GM18951 (cell line): ENCODE measurements around the gene GTF2I.
"Not testable (repeated sequence)": the region's sequence is repeated elsewhere in the genome, so short reads cannot be mapped to it uniquely, and the experiment has no call there.

Source experiments
- POLR2A ChIP-seq: IDR thresholded peaks from 4 replicates; pipeline ENCODE4 v1.6.1; 2011; ENCODE audit warnings: mild to moderate bottlenecking; ENCODE audit not compliant: insufficient read length, insufficient read depth; ENCODE audit errors: extremely low read depth
- in situ Hi-C: fragments of 300-500 bp; cut with MboI; formaldehyde crosslinking; loops from one replicate; pipeline ENCODE4 v1.12.0; 2022; ENCODE audit warnings: low sequenced_read_pairs, mixed read lengths, inconsistent platforms; ENCODE audit not compliant: unreplicated experiment

GTF2I gene

GRCh38 chr7:74709880-74710671, 52.6 kb downstream of the GTF2I start:
- TF ChIP-seq POLR2A, result no peak
- in situ Hi-C loops, result loop anchor here (25.0 kb wide), 3 partner anchors 273 to 1523 kb away; no protein-coding TSS in a partner anchor

DNA sequence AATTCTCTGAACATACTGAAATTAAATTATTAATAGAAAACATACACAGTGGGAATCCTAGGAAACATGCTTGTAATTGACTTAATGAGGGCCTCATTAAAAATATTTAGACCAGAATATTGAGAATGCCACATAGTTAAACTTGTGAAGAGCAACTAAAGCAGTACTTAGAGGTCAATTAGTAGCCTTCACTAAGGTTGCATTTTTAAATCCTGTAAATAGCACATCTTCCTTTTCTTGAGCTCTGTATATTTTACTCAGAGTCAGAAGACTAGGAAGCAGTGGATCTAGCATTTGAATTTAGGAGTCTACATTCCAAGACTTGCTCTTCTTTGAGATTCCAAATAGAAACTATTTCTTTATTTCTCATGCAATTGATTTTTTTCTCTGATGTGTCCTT, 56.0 kb downstream of the GTF2I start:
- in situ Hi-C loops, result loop anchor here (25.0 kb wide), 3 partner anchors 276 to 1526 kb away; no protein-coding TSS in a partner anchor

DNA sequence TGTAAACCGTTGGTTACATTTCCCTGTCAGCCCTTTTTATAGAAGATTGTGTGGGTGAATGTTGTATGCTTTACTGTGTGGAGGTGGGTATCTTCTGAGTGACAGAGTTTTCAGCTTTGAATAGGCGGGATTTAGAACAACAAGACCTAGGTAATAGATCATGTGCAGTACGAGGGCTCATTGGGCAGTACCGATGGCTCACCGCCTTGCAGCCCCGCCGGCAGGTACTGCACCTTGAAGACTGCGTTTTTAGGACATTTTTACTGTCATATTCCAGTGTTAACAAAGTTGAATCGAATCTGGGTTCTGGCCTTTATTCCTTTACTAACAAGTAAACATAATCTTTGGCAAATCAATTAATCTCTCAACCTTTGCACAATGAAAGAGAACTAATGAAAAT, 60.4 kb downstream of the GTF2I start:
- TF ChIP-seq POLR2A, result no peak
- in situ Hi-C loops, result loop anchor here (25.0 kb wide), 3 partner anchors 281 to 1531 kb away; no protein-coding TSS in a partner anchor

More for the DNA sequence above, 56.0 kb downstream of the GTF2I start:
- no peak for TF ChIP-seq POLR2A

- TF ChIP-seq POLR2A, result no peak
- in situ Hi-C loops, result loop anchor here (25.0 kb wide), 3 partner anchors 281 to 1531 kb away; no protein-coding TSS in a partner anchor
Observed at GRCh38 chr7:74718336-74718735, 60.8 kb downstream of the GTF2I start.

DNA sequence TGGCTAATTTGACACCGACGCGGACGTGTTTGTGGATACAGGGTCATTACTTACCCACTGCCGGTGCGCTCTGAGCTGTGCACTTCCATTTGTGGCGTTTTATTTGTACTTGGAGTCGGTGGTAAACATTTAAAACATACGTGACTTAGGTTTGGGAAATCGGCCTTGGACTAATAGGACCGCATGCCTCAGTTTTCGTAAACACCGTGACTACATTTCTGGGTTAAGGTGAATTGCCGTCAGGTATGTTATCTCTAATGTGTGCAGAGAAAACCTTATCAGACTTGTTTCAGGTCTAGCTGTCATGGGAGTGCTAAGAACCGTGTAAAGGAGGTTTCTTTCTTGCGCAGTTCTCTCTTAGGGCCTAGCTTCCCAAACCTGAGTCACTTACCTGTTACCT, 64.6 kb downstream of the GTF2I start:
- TF ChIP-seq POLR2A, result no peak

GRCh38 chr7:74725840-74726239, 68.3 kb downstream of the GTF2I start:
- TF ChIP-seq POLR2A, result no peak
- in situ Hi-C loops, result no loop called here

More for the DNA sequence above, 64.6 kb downstream of the GTF2I start:
- in situ Hi-C loops, result loop anchor here (25.0 kb wide), 3 partner anchors 285 to 1535 kb away; no protein-coding TSS in a partner anchor

- in situ Hi-C loops, result no loop called here
- TF ChIP-seq POLR2A, result no peak
Observed at GRCh38 chr7:74726309-74727101, 69.0 kb downstream of the GTF2I start.

GRCh38 chr7:74728686-74729085, 71.2 kb downstream of the GTF2I start:
- in situ Hi-C loops, result not testable (repeated sequence)

GRCh38 chr7:74730186-74730585, 72.7 kb downstream of the GTF2I start:
- in situ Hi-C loops, result not testable (repeated sequence)

GRCh38 chr7:74739974-74740703, 82.6 kb downstream of the GTF2I start:
- in situ Hi-C loops, result not testable (repeated sequence)

- in situ Hi-C loops, result not testable (repeated sequence)
Observed at GRCh38 chr7:74743936-74744557, 86.5 kb downstream of the GTF2I start.

- in situ Hi-C loops, result not testable (repeated sequence)
Observed at GRCh38 chr7:74753921-74754482, 96.5 kb downstream of the GTF2I start.

- in situ Hi-C loops, result not testable (repeated sequence)
Observed at GRCh38 chr7:74756673-74757072, 99.2 kb downstream of the GTF2I start.

- in situ Hi-C loops, result not testable (repeated sequence)
Observed at GRCh38 chr7:74758268-74758667, 100.8 kb downstream of the GTF2I start.

DNA sequence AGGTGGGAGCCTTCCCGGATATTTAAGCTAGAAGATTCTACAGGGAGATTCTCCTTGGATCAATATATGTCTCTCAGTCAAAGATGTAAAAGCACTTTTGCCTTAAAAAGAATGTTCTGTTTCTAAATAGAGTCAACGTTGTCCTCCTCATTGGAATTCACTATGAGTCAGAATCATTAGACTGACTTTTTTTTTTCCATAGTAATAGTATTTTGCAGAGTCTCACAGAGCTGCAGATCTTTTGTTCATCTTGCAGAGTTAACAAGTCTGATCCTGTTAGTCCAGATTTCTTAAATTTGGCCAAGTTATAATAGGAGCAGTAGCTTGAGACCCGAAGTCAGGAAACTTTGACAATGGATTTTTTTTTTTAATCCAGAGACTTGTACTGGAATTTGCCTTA, 101.5 kb downstream of the GTF2I start:
- in situ Hi-C loops, result not testable (repeated sequence)

GRCh38 chr7:74765205-74765918, 107.8 kb downstream of the GTF2I start:
- in situ Hi-C loops, result not testable (repeated sequence)

DNA sequence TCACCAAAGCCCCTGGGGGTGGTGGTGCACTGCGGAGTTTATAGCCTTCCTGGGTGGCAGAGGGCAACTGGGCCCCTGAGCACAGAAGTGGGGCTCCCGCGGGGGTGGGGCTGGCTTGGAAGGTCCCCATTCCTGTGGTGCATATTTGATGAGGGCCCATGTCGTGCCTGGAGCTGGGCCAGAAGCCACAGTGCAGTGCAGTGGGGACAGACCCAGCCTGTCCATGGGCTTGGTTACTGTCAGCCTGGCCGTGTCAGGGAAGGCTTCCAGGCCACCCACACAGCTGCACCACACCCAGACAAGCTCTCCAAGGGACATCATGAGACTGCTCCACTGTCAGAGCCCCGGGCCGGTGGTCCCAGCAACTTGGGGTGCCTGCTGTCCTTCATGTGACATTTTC, 109.0 kb downstream of the GTF2I start:
- in situ Hi-C loops, result not testable (repeated sequence)
